GM12878 (cell line): ENCODE measurements around the gene IQCH. TPM values are rescaled to one million over a fixed set of nuclear protein-coding genes. Genes with fewer than 3 reads are reported as not detected.

Source experiments
- ATAC-seq: fragments of 200-7000 bp; cut with Tn5 transposase; 3 replicates; pipeline ENCODE4 v1.9.1; 2020; ENCODE audit warnings: mild to moderate bottlenecking, moderate library complexity
- BruUV-seq: library from RNA; stranded (reverse); fragments of 400-500 nt; replicated peaks from 2 replicates; lab custom pipeline; 2021; lab: Mats Ljungman, UMichigan
- CTCF ChIA-PET: fragments of 300-600 bp; sonication (Branson Sonifier 250); formaldehyde crosslinking; extraction: SDS; loops from one replicate; lab custom pipeline; 2021; ENCODE audit warnings: inconsistent platforms; lab: Yijun Ruan, JAX
- POLR2A ChIA-PET: fragments of 350-600 bp; formaldehyde crosslinking; extraction: SDS; loops from one replicate; lab custom pipeline; 2021; ENCODE audit warnings: inconsistent platforms; lab: Charles Lee
- RAD21 ChIA-PET: fragments of 300-600 bp; sonication (Branson Sonifier 250); formaldehyde crosslinking; loops from one replicate; lab custom pipeline; 2023; ENCODE audit warnings: antibody characterized with exemption; ENCODE audit not compliant: unreplicated experiment; lab: Charles Lee
- SMC1A ChIA-PET: fragments of 300-600 bp; sonication (Branson Sonifier 250); formaldehyde crosslinking; loops from one replicate; lab custom pipeline; 2023; ENCODE audit not compliant: unreplicated experiment, uncharacterized antibody; lab: Charles Lee
- DNase-seq: peaks from one replicate; pipeline ENCODE4 v3.0.0-alpha.2; 2011; ENCODE audit warnings: low read depth, low spot score
- FAIRE-seq: peaks from 3 replicates; lab custom pipeline; 2011; peaks lifted over from hg19 to GRCh38; lab: Jason Lieb, UNC
- H2AFZ ChIP-seq: 2 replicates; pipeline ENCODE4 v1.6.0; 2011; ENCODE audit warnings: low read depth, low read length, control low read depth; ENCODE audit not compliant: control insufficient read depth
- H3K27ac ChIP-seq: 2 replicates; pipeline ENCODE4 v1.5.1; 2011; ENCODE audit warnings: control low read depth; ENCODE audit not compliant: control insufficient read depth, insufficient read depth
- H3K27me3 ChIP-seq, 2 experiments: replicated peaks in 1 of 2; 2 replicates each; pipeline versions ENCODE4 v1.6.0 to v1.6.1; 2011; ENCODE audit warnings: low read length in 1 of 2; ENCODE audit not compliant: control insufficient read depth in 2 of 2, insufficient read depth in 2 of 2
- H3K36me3 ChIP-seq, 2 experiments: 2 replicates each; pipeline ENCODE4 v1.5.1; 2011; ENCODE audit warnings: low read length in 1 of 2; ENCODE audit not compliant: control insufficient read depth in 2 of 2, insufficient read depth in 2 of 2
- H3K4me1 ChIP-seq: 2 replicates; pipeline ENCODE4 v1.6.1; 2011; ENCODE audit warnings: mild to moderate bottlenecking, low read length, moderate library complexity, mixed read lengths; ENCODE audit not compliant: control insufficient read depth, insufficient read depth
- H3K4me2 ChIP-seq: 2 replicates; pipeline ENCODE4 v1.6.0; 2011; ENCODE audit warnings: control low read depth; ENCODE audit not compliant: control insufficient read depth, insufficient read depth
- H3K4me3 ChIP-seq: fragments of 200-600 bp; sonication (generic); 2 replicates; pipeline ENCODE4 v1.5.1; 2016
- H3K79me2 ChIP-seq: 2 replicates; pipeline ENCODE4 v1.6.0; 2011; ENCODE audit warnings: low read length; ENCODE audit not compliant: control insufficient read depth, insufficient read depth
- H3K9ac ChIP-seq: 2 replicates; pipeline ENCODE4 v1.8.0; 2011; ENCODE audit warnings: low read length, control low read depth, mixed read lengths; ENCODE audit not compliant: control insufficient read depth, insufficient read depth
- H3K9me3 ChIP-seq: replicated peaks from 3 replicates; pipeline ENCODE4 v1.5.1; 2011; ENCODE audit warnings: mild to moderate bottlenecking, low read length; ENCODE audit not compliant: control insufficient read depth, insufficient read depth
- H4K20me1 ChIP-seq: 2 replicates; pipeline ENCODE4 v1.6.0; 2011; ENCODE audit not compliant: control insufficient read depth, insufficient read depth
- BCL3 ChIP-seq: IDR thresholded peaks from 2 replicates; pipeline ENCODE4 v1.6.1; 2011; ENCODE audit warnings: borderline replicate concordance, low read depth, mild to moderate bottlenecking, moderate library complexity, low read length; ENCODE audit not compliant: insufficient read depth, poor library complexity, severe bottlenecking
- BHLHE40 ChIP-seq, 2 experiments: fragments of 450-650 bp in 1 of 2; IDR thresholded peaks; 2 replicates each; pipeline ENCODE4 v1.6.1; 2011 to 2017; ENCODE audit warnings: low read depth in 2 of 2, borderline replicate concordance in 1 of 2, improper control_type of control experiment in 1 of 2, low read length in 1 of 2, mild to moderate bottlenecking in 1 of 2
- E2F4 ChIP-seq: IDR thresholded peaks from 2 replicates; pipeline ENCODE4 v1.6.1; 2012; ENCODE audit warnings: low read depth, low read length, improper control_type of control experiment
- ETV6 ChIP-seq, 2 experiments: fragments of 450-650 bp in 1 of 2; IDR thresholded peaks in 1 of 2; conservative IDR thresholded peaks in 1 of 2; 2 replicates each; pipeline ENCODE4 v1.6.1; 2014; ENCODE audit warnings: antibody characterized with exemption in 1 of 2, borderline replicate concordance in 1 of 2, low read depth in 1 of 2, mild to moderate bottlenecking in 1 of 2, moderate library complexity in 1 of 2
- EZH2 ChIP-seq: IDR thresholded peaks from 2 replicates; pipeline ENCODE4 v1.6.1; 2012; ENCODE audit warnings: low read depth, mild to moderate bottlenecking, control low read depth, inconsistent platforms, low read length, borderline replicate concordance; ENCODE audit not compliant: control insufficient read depth
- GABPA ChIP-seq: IDR thresholded peaks from 2 replicates; pipeline ENCODE4 v1.6.1; 2014; ENCODE audit warnings: antibody characterized with exemption, low read depth, mild to moderate bottlenecking, inconsistent platforms
- HSF1 ChIP-seq: fragments of 150-350 bp; IDR thresholded peaks from 2 replicates; pipeline ENCODE4 v1.6.1; 2014; ENCODE audit warnings: mild to moderate bottlenecking, low read depth, low read length
- NFYB ChIP-seq: IDR thresholded peaks from 2 replicates; pipeline ENCODE4 v1.6.1; 2011; ENCODE audit warnings: low read depth, mild to moderate bottlenecking, low read length, improper control_type of control experiment, moderate library complexity; ENCODE audit not compliant: insufficient read depth
- PKNOX1 ChIP-seq: fragments of 450-650 bp; IDR thresholded peaks from 2 replicates; pipeline ENCODE4 v1.6.1; 2016; ENCODE audit warnings: mild to moderate bottlenecking
- PML ChIP-seq: IDR thresholded peaks from 2 replicates; pipeline ENCODE4 v1.6.1; 2012; ENCODE audit warnings: low read length, inconsistent platforms
- SIX5 ChIP-seq: IDR thresholded peaks from 2 replicates; pipeline ENCODE4 v1.6.1; 2011; ENCODE audit warnings: mild to moderate bottlenecking, low read depth, low read length, moderate library complexity; ENCODE audit not compliant: severe bottlenecking
- SMAD1 ChIP-seq: fragments of 450-650 bp; IDR thresholded peaks from 2 replicates; pipeline ENCODE4 v1.6.1; 2018; ENCODE audit warnings: mild to moderate bottlenecking, low read depth; ENCODE audit not compliant: partially characterized antibody
- STAT1 ChIP-seq: fragments of 450-650 bp; conservative IDR thresholded peaks from 2 replicates; pipeline ENCODE4 v1.6.1; 2014; ENCODE audit warnings: antibody characterized with exemption, mild to moderate bottlenecking
- ZBED1 ChIP-seq: IDR thresholded peaks from 2 replicates; pipeline ENCODE4 v1.6.1; 2016; ENCODE audit warnings: borderline replicate concordance
- ZNF217 ChIP-seq: fragments of 450-650 bp; IDR thresholded peaks from 2 replicates; pipeline ENCODE4 v1.6.1; 2017; ENCODE audit warnings: antibody characterized with exemption, mild to moderate bottlenecking
- ZSCAN29 ChIP-seq: fragments of 450-650 bp; IDR thresholded peaks from 2 replicates; pipeline ENCODE4 v1.6.1; 2017; ENCODE audit warnings: mild to moderate bottlenecking, moderate library complexity
- WGBS: methylation state at CpG from one replicate; pipeline ENCODE4 v1.1.6; 2016; ENCODE audit warnings: low lambda C conversion rate; ENCODE audit not compliant: insufficient replicate concordance, insufficient coverage; ENCODE audit errors: missing lambda C conversion rate; 5-methylcytosine and 5-hydroxymethylcytosine counted together
- in situ Hi-C: fragments of 300-500 bp; cut with MboI; formaldehyde crosslinking; loops from 9 replicates; pipeline ENCODE4 v1.14.3; 2018; ENCODE audit warnings: mixed read lengths
- intact Hi-C: fragments of 100-400 bp; cut with micrococcal nuclease; formaldehyde crosslinking; loops from one replicate; pipeline ENCODE4 v1.14.2; 2022; ENCODE audit not compliant: unreplicated experiment
- polyA plus RNA-seq, 11 experiments: library from polyadenylated mRNA; depleted of rRNA in 4 of 11; unstranded in 6 of 11; stranded (reverse) in 5 of 11; fragments of >200 nt; fragmentation: Nextera tagmentation in 4 of 11; fragmentation: Illumina TruSeq in 1 of 11; extraction: Ambion mirVana in 4 of 11; extraction: Trizol in 1 of 11; gene quantifications; 1 replicate in 1 of 11; 2 replicates in 10 of 11; pipeline versions ENCODE4 v1.2.1 to v1.2.3, GENCODE V29; 2011 to 2016; ENCODE audit warnings: inconsistent platforms in 2 of 11, missing spikeins in 2 of 11, low read depth in 1 of 11
- total RNA-seq, 4 experiments: library from RNA; depleted of rRNA in 3 of 4; stranded (reverse); fragments of >200 nt in 3 of 4; fragmentation: Illumina TruSeq in 1 of 4; extraction: Trizol in 1 of 4; gene quantifications; 2 replicates each; pipeline versions ENCODE4 v1.2.1 to v1.2.3, GENCODE V29; 2013 to 2021

Gene IQCH
- total and polyA plus RNA-seq, 10 of the 15 experiments (the other 5 are each of a cell fraction or from before 2014, with no cell fraction given), result 0.29 to 1.3 (median 0.99) TPM

GRCh38 chr15:67545864-67546263 lies 291.3 kb downstream of the IQCH start (continued):
- TF ChIP-seq STAT1 (no peak), SMAD1 (no peak), SIX5 (no peak), E2F4 (no peak), ZBED1 (no peak), ZNF217 (no peak), PKNOX1 (no peak), BHLHE40 (IDR thresholded peaks at IDR 0.05; ENCODE audit: borderline replicate concordance in 1 of 2, low read depth in 2 of 2, low read length in 1 of 2) (no peak), NFYB (no peak)
- TF ChIP-seq, all 136 proteins: peak for 0

- Histone ChIP-seq H3K27ac (no peak overlapping the region), H3K9me3 (no peaks in the 10 kb centered on the region), H3K27me3 (no peaks in the 10 kb centered on the region), H3K4me2 (no peak overlapping the region), H3K36me3 (peaks cover 0 to 3% of the 10 kb centered on the region in 2 experiments; a peak in 1 of 4 replicates), H3K4me3 (no peak overlapping the region), H3K4me1 (peaks cover 12% of the 10 kb centered on the region), H2AFZ (no peak overlapping the region), H3K9ac (no peak overlapping the region), H3K79me2 (peaks cover 12% of the 10 kb centered on the region), H4K20me1 (no peaks in the 10 kb centered on the region)
- POLR2A ChIA-PET, result no interaction called here
- intact Hi-C loops (no loop called here), in situ Hi-C loops (loop anchor here (25.0 kb wide), 1 partner anchor 1265 kb away; the partner anchor contains the start of gene ANP32A)
- DNase-seq, result no peak
- SMC1A ChIA-PET, result interaction anchor here (0.6 to 3.9 kb wide), 7 partner anchors 10 to 461 kb away, joined by 3 to 19 read pairs (median 3); no protein-coding TSS in a partner anchor
- no peak for ATAC-seq
- CTCF ChIA-PET, result interaction anchor here (0.8 kb wide), 1 partner anchor 10 kb away, joined by 4 read pairs; no protein-coding TSS in a partner anchor
- no TSS peak for BruUV-seq
- RAD21 ChIA-PET, result no interaction called here
- no peak for FAIRE-seq
- 97% methylated on average over 2 of the region's 2 CpGs for WGBS
- TF ChIP-seq HSF1 (no peak), PML (no peak), ZSCAN29 (no peak), ETV6 (conservative IDR thresholded peaks at IDR 0.05 in 1 of 2, IDR thresholded peaks at IDR 0.05 in 1 of 2; ENCODE audit: borderline replicate concordance in 1 of 2, low read depth in 1 of 2) (no peak), EZH2 (no peak), GABPA (no peak), BCL3 (no peak)
Observed at GRCh38 chr15:67547064-67547463, 292.5 kb downstream of the IQCH start.
